Transverse colon (tissue), 4 donors: ENCODE data around the gene PTPRG. TPM values are rescaled to one million over a fixed set of nuclear protein-coding genes. Genes with fewer than 3 reads are reported as not detected.

Experiments used
- DNase-seq: peaks from one replicate; pipeline ENCODE4 v3.0.0-alpha.2; 2019
- H3K27ac ChIP-seq, 4 donors: fragments of 200-600 bp; sonication (generic); 2 replicates each; pipeline ENCODE4 v1.5.1; 2016 to 2018; ENCODE audit warnings: inconsistent platforms in 4 of 4
- H3K27me3 ChIP-seq: fragments of 200-600 bp; sonication (generic); 2 replicates; pipeline ENCODE4 v1.5.1; 2017; ENCODE audit warnings: inconsistent platforms
- H3K36me3 ChIP-seq, 4 donors: fragments of 200-600 bp; sonication (generic); 2 replicates each; pipeline ENCODE4 v1.5.1; 2017 to 2019; ENCODE audit warnings: inconsistent platforms in 4 of 4
- H3K4me1 ChIP-seq, 4 donors: fragments of 200-600 bp; sonication (generic); 2 replicates each; pipeline ENCODE4 v1.5.1; 2017 to 2020; ENCODE audit warnings: inconsistent platforms in 4 of 4
- H3K4me3 ChIP-seq, 4 donors: fragments of 200-600 bp; sonication (generic); 1 replicate in 1 of 4; 2 replicates in 3 of 4; pipeline versions ENCODE4 v1.5.1 to v1.6.1; 2017 to 2019; ENCODE audit warnings: inconsistent platforms in 4 of 4
- H3K9me3 ChIP-seq, 2 donors: fragments of 200-600 bp; sonication (generic); 2 replicates each; pipeline ENCODE4 v1.5.1; 2017 to 2019; ENCODE audit warnings: inconsistent platforms in 2 of 2
- CTCF ChIP-seq, 5 experiments: fragments of 200-600 bp in 3 of 5; fragments of 450-650 bp in 2 of 5; sonication (generic) in 3 of 5; IDR thresholded peaks; 1 replicate in 2 of 5; 2 replicates in 3 of 5; pipeline ENCODE4 v1.5.1; 2016 to 2017; ENCODE audit warnings: antibody characterized with exemption in 5 of 5, inconsistent platforms in 3 of 5, mild to moderate bottlenecking in 2 of 5, moderate library complexity in 1 of 5
- EP300 ChIP-seq: sonication (generic); formaldehyde crosslinking; IDR thresholded peaks from one replicate; pipeline ENCODE4 v1.6.1; 2017; ENCODE audit warnings: antibody characterized with exemption, low read depth
- POLR2A ChIP-seq: fragments of 450-650 bp; IDR thresholded peaks from one replicate; pipeline ENCODE4 v1.6.1; 2016; ENCODE audit warnings: antibody characterized with exemption, mild to moderate bottlenecking, moderate library complexity
- POLR2AphosphoS5 ChIP-seq, 3 donors: sonication (generic); formaldehyde crosslinking; IDR thresholded peaks; one replicate each; pipeline ENCODE4 v1.6.1; 2016; ENCODE audit warnings: antibody characterized with exemption in 3 of 3
- WGBS, 2 donors: methylation state at CpG; one replicate each; pipeline ENCODE4 v1.1.5; 2018; ENCODE audit warnings: low coverage in 1 of 2; 5-methylcytosine and 5-hydroxymethylcytosine counted together
- in situ Hi-C, 4 donors: fragments of 200-750 bp; cut with MboI; loops; one replicate each; pipeline versions ENCODE4 v1.15.0 to v1.15.1; 2017; ENCODE audit warnings: low sequenced_read_pairs in 3 of 4, low pct_ligation_motif_present in 1 of 4, low pct_unique_long_range_greater_than_20kb in 1 of 4
- intact Hi-C: fragments of 100-400 bp; cut with DNase I; formaldehyde crosslinking; loops from one replicate; pipeline ENCODE4 v1.15.1; 2023; ENCODE audit warnings: low total_unique reads
- total RNA-seq, 4 donors: library from RNA; depleted of rRNA; stranded (reverse); fragments of >200 nt; gene quantifications; one replicate each; pipeline ENCODE4 v1.1.0, GENCODE V29; 2016

The PTPRG gene
- total RNA-seq, 4 donors from 2014 or later = 29.2 to 83.4 (median 41.6) TPM

DNA sequence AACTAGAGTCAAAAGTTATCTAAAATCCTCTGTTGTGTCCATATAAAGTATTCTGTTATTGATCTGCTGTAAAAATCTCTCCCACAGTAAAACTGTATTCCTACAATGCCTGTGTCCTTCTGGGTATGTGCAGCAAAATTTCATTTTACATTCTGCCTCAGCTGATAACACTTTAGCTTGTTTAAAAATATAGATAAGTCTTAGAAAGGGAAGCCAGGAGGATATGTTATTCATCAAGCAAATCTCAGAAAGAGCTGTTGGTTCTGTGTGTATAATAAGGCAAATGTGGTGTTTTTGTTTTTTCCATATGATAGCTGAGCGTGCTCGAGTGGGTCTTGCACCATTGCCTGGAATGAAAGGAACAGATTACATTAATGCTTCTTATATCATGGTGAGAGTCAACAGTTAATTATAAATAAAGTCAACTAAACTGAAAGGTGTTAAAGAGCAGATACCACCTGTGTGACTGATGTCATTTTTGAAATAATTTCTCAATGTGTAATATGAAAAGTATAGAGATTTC lies 715.3 kb downstream of the PTPRG start:
- Histone ChIP-seq H3K36me3 (peaks cover 0 to 2% (median 0%) of the 10 kb centered on the region in 4 donors), H3K9me3 (no peaks in the 10 kb centered on the region), H3K27ac (no peak overlapping the region), H3K4me1 (no peaks in the 10 kb centered on the region), H3K4me3 (no peak overlapping the region), H3K27me3 (no peaks in the 10 kb centered on the region)
- no peak for DNase-seq
- 90 to 100% methylated on average over 2 of the region's 2 CpGs for WGBS, 2 donors
- in situ Hi-C loops = no loop called here
- TF ChIP-seq POLR2A = no peak
- no peak for TF ChIP-seq EP300
- TF ChIP-seq POLR2AphosphoS5 (IDR thresholded peaks at IDR 0.05) = no peak
- no peak for TF ChIP-seq CTCF (IDR thresholded peaks at IDR 0.05)
- intact Hi-C loops = no loop called here

DNA sequence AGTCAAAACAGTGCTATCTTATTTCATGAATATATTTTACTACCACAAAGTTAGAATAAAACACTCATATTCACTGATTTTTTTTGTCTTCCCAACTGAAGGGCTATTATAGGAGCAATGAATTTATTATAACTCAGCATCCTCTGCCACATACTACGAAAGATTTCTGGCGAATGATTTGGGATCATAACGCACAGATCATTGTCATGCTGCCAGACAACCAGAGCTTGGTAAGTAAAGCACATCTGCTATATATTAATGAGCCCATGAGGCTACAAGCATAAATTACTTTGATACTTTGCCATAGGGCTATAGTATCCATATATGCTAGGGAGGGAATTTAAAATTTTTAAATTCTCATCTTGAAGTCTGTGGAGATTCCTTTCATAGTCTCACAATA lies 716.1 kb downstream of the PTPRG start:
- H3K4me1 ChIP-seq = no peaks in the 10 kb centered on the region
- no peak for TF ChIP-seq CTCF (IDR thresholded peaks at IDR 0.05)
- TF ChIP-seq EP300 = no peak
- no peak for TF ChIP-seq POLR2A
- no peak for TF ChIP-seq POLR2AphosphoS5 (IDR thresholded peaks at IDR 0.05)
- in situ Hi-C loops (no loop called here), intact Hi-C loops (no loop called here)
- no peak for DNase-seq
- 75 to 95% methylated on average over 3 of the region's 3 CpGs for WGBS, 2 donors
- H3K27ac ChIP-seq = no peak overlapping the region
- H3K36me3 ChIP-seq = no peaks in the 10 kb centered on the region
- H3K4me3 ChIP-seq = no peak overlapping the region
- no peaks in the 10 kb centered on the region for H3K9me3 ChIP-seq
- no peaks in the 10 kb centered on the region for H3K27me3 ChIP-seq

DNA sequence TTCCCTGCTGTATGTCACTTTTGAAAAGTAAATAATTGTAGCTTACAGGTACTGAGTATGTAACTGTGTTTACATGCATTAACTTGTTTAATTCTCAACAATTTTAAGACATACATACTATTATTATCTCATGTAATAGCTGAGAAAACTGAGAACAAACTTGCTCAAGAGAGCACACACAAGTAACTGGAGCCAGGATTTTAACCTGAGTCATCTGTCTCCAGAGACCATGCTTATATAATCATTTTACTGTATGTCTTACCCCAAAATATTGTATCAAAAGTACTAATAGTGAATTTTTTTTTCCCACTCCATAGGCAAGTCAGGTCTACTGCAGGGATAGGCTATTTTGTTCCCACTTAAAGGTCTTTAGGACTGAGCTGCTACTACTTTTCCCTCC lies 716.6 kb downstream of the PTPRG start:
- Histone ChIP-seq H3K9me3 (no peaks in the 10 kb centered on the region), H3K4me3 (no peak overlapping the region), H3K36me3 (no peaks in the 10 kb centered on the region), H3K27me3 (no peaks in the 10 kb centered on the region), H3K4me1 (no peaks in the 10 kb centered on the region), H3K27ac (no peak overlapping the region)
- TF ChIP-seq POLR2A (no peak), POLR2AphosphoS5 (IDR thresholded peaks at IDR 0.05) (no peak)
- intact Hi-C loops (no loop called here), in situ Hi-C loops (no loop called here)
- DNase-seq = no peak

- in situ Hi-C loops = no loop called here
Measured at GRCh38 chr3:62281726-62282125, 720.4 kb downstream of the PTPRG start.

More at GRCh38 chr3:62281726-62282125, 720.4 kb downstream of the PTPRG start:
- H3K27ac ChIP-seq = no peak overlapping the region
- intact Hi-C loops = no loop called here
- no peak for TF ChIP-seq POLR2AphosphoS5 (IDR thresholded peaks at IDR 0.05)
- no peak for TF ChIP-seq EP300
- TF ChIP-seq CTCF (IDR thresholded peaks at IDR 0.05) = no peak
- no peak for TF ChIP-seq POLR2A
- WGBS, 2 donors = 86 to 88% methylated on average over 1 of the region's 1 CpG
- no peak for DNase-seq
- no peaks in the 10 kb centered on the region for H3K4me1 ChIP-seq
- no peaks in the 10 kb centered on the region for H3K27me3 ChIP-seq
- H3K36me3 ChIP-seq = no peaks in the 10 kb centered on the region
- H3K4me3 ChIP-seq = no peak overlapping the region
- no peaks in the 10 kb centered on the region for H3K9me3 ChIP-seq
